ENCODE measurements around the gene TMEM63B. TPM values are rescaled to one million over a fixed set of nuclear protein-coding genes. Genes with fewer than 3 reads are reported as not detected.
"Not testable (repeated sequence)": the region's sequence is repeated elsewhere in the genome, so short reads cannot be mapped to it uniquely, and the experiment has no call there.

TMEM63B gene
- polyA plus RNA-seq, 1 donor from 2014 or later: 2.8 TPM

- Mint-ChIP-seq H3K4me3 (no peak overlapping the region), H3K36me3 (peaks cover 10% of the 10 kb centered on the region), H3K27me3 (no peaks in the 10 kb centered on the region), H3K27ac (no peak overlapping the region), H3K9me3 (no peaks in the 10 kb centered on the region), H3K4me1 (peaks cover 0 to 4% (median 0%) of the 10 kb centered on the region in 3 donors)
Measured at GRCh38 chr6:44138717-44139350, 11.5 kb downstream of the TMEM63B start.

DNA sequence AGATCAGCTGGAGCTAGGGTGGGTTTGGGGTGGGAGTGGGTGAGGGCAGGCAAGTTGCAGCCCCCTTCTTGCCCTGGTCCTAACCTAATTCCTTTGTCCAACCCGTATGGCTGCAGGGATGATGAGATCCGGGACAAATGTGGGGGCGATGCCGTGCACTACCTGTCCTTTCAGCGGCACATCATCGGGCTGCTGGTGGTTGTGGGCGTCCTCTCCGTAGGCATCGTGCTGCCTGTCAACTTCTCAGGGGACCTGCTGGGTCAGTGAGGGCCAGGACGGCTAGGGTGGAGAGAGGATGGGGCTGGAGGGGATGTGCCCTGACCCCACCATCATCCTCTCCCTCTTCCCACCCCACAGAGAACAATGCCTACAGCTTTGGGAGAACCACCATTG, 12.0 kb downstream of the TMEM63B start:
- Mint-ChIP-seq H3K9me3 (no peaks in the 10 kb centered on the region), H3K4me1 (peaks cover 0 to 2% (median 0%) of the 10 kb centered on the region in 3 donors), H3K36me3 (peaks cover 10% of the 10 kb centered on the region)

GRCh38 chr6:44142835-44143234, 15.5 kb downstream of the TMEM63B start:
- Mint-ChIP-seq H3K9me3 (no peaks in the 10 kb centered on the region), H3K27ac (no peak overlapping the region), H3K27me3 (no peaks in the 10 kb centered on the region), H3K4me1 (no peaks in the 10 kb centered on the region), H3K36me3 (peaks cover 10% of the 10 kb centered on the region), H3K4me3 (no peak overlapping the region)

More for the DNA sequence above, 12.0 kb downstream of the TMEM63B start:
- Mint-ChIP-seq H3K27ac (no peak overlapping the region), H3K4me3 (no peak overlapping the region), H3K27me3 (no peaks in the 10 kb centered on the region)

DNA sequence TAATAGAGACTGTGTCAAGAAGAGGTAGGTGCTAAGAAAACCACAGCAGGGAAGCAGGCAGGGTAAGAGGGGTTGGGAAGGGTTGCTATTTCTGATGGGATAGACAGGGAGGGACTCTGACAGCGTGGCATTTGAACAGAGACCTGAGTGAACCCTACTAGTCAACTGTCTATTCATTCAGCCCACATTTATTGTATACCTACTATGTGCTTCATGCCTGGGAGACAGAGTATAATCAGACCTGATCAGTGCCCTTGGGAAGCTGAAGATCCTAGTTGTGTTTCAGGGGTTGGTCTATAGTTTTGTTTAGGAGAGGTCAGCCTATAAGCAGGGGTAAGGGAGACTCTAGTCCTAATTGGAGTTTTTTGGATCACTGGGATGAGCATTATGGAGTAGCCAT, 16.4 kb downstream of the TMEM63B start:
- peaks cover 9% of the 10 kb centered on the region for H3K36me3 Mint-ChIP-seq
- no peaks in the 10 kb centered on the region for H3K27me3 Mint-ChIP-seq
- no peaks in the 10 kb centered on the region for H3K4me1 Mint-ChIP-seq
- H3K27ac Mint-ChIP-seq: no peak overlapping the region
- H3K4me3 Mint-ChIP-seq: no peak overlapping the region
- H3K9me3 Mint-ChIP-seq: no peaks in the 10 kb centered on the region

- not testable (repeated sequence) for H3K4me3 Mint-ChIP-seq, H3K27ac Mint-ChIP-seq, H3K4me1 Mint-ChIP-seq, H3K27me3 Mint-ChIP-seq, H3K9me3 Mint-ChIP-seq, H3K36me3 Mint-ChIP-seq
Measured at GRCh38 chr6:44144536-44144935, 17.2 kb downstream of the TMEM63B start.

GRCh38 chr6:44145839-44146238, 18.5 kb downstream of the TMEM63B start:
- Mint-ChIP-seq H3K4me1 (no peaks in the 10 kb centered on the region), H3K36me3 (peaks cover 7% of the 10 kb centered on the region), H3K9me3 (no peaks in the 10 kb centered on the region), H3K27me3 (no peaks in the 10 kb centered on the region), H3K4me3 (no peak overlapping the region), H3K27ac (peak overlapping the region in 1 of 3 donors; percentile 14)

- Mint-ChIP-seq H3K27ac (no peak overlapping the region), H3K4me1 (peaks cover 0 to 3% (median 0%) of the 10 kb centered on the region in 3 donors), H3K27me3 (no peaks in the 10 kb centered on the region), H3K36me3 (peaks cover 4% of the 10 kb centered on the region), H3K4me3 (no peak overlapping the region), H3K9me3 (no peaks in the 10 kb centered on the region)
Measured at GRCh38 chr6:44146685-44147084, 19.3 kb downstream of the TMEM63B start.

DNA sequence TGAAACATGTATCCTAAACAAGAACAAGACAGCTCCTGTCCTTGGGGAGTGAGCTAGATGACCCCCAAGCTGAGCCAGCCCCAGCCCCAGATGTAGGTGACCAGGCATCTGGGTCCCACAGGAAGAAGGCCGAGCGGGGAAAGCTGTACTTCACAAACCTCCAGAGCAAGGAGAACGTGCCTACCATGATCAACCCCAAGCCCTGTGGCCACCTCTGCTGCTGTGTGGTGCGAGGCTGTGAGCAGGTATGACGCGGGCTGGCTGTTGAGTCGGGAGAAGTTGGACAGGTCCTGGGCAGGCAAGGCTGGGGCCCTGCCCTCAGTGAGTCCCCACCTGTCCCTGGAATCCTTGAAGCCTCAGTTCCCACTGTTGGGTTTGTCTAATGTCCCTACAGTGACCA, 19.9 kb downstream of the TMEM63B start:
- Mint-ChIP-seq H3K4me3 (no peak overlapping the region), H3K27ac (no peak overlapping the region), H3K4me1 (peaks cover 0 to 4% (median 0%) of the 10 kb centered on the region in 3 donors), H3K9me3 (no peaks in the 10 kb centered on the region), H3K36me3 (peaks cover 4% of the 10 kb centered on the region), H3K27me3 (no peaks in the 10 kb centered on the region)

DNA sequence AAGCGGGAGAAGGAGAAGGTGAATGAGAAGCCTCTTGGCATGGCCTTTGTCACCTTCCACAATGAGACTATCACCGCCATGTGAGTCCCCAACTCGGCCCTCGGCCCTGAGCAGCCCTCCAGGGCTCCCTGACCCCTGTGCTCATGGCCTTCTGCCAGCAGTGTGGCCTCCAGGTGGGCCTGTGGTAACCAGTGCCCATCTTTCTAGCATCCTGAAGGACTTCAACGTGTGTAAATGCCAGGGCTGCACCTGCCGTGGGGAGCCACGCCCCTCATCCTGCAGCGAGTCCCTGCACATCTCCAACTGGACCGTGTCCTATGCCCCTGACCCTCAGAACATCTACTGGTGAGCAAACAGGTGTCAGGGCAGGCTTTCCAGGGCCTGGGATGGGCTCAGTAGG, 21.0 kb downstream of the TMEM63B start:
- peaks cover 0 to 4% (median 0%) of the 10 kb centered on the region in 3 donors for H3K4me1 Mint-ChIP-seq
- no peak overlapping the region for H3K27ac Mint-ChIP-seq
- H3K27me3 Mint-ChIP-seq: no peaks in the 10 kb centered on the region
- H3K4me3 Mint-ChIP-seq: peak overlapping the region in 1 of 4 donors; percentile 58
- H3K9me3 Mint-ChIP-seq: no peaks in the 10 kb centered on the region
- H3K36me3 Mint-ChIP-seq: peaks cover 4% of the 10 kb centered on the region

GRCh38 chr6:44149369-44150012, 22.1 kb downstream of the TMEM63B start:
- Mint-ChIP-seq H3K36me3 (peaks cover 4% of the 10 kb centered on the region), H3K9me3 (no peaks in the 10 kb centered on the region), H3K4me3 (no peak overlapping the region), H3K27me3 (no peaks in the 10 kb centered on the region), H3K27ac (no peak overlapping the region), H3K4me1 (peaks cover 0 to 4% (median 0%) of the 10 kb centered on the region in 3 donors)

- H3K4me1 Mint-ChIP-seq: peaks cover 0 to 4% (median 0%) of the 10 kb centered on the region in 3 donors
- peaks cover 4% of the 10 kb centered on the region for H3K36me3 Mint-ChIP-seq
- H3K27me3 Mint-ChIP-seq: no peaks in the 10 kb centered on the region
- no peak overlapping the region for H3K4me3 Mint-ChIP-seq
- peak overlapping the region in 1 of 3 donors; percentile 24 for H3K27ac Mint-ChIP-seq
- H3K9me3 Mint-ChIP-seq: no peaks in the 10 kb centered on the region
Measured at GRCh38 chr6:44150317-44150917, 23.1 kb downstream of the TMEM63B start.

DNA sequence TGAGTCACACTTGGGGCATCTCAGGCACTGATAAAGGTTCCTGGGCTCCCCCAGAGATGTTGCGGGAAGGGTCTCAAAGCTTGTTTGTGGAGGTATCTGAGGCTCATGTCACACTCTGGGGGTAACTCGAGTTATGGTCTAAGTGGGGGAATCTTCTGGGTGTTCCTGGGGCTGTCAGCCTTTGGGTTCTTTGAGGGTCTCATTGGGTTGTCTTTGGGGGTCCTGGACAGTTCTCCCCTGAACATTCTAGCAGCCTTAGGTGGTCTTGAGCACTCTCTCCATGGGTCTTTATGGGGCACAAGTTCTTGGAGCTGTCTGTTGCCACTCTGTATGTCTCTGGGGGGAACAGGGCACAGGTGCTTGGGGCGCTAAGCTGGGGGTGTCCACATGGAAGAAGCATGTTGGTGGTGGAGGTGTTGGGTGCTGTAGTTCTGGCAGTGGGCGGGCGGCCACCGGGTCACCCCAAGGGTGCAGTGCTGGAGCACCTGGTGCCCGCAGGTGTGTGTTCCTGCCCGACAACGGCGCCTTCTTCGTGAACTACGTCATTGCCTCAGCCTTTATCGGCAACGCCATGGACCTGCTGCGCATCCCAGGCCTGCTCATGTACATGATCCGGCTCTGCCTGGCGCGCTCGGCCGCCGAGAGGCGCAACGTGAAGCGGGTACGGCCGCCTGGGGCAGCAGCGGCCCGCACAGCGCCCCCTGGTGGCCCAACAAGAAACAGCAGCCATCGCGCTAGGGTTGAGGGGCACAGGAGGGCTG, 24.2 kb downstream of the TMEM63B start:
- H3K36me3 Mint-ChIP-seq: peaks cover 4% of the 10 kb centered on the region
- no peaks in the 10 kb centered on the region for H3K9me3 Mint-ChIP-seq
- peak overlapping the region in 2 of 4 donors; percentile 33 to 79 for H3K4me3 Mint-ChIP-seq
- no peaks in the 10 kb centered on the region for H3K27me3 Mint-ChIP-seq
- peaks cover 0 to 4% (median 0%) of the 10 kb centered on the region in 3 donors for H3K4me1 Mint-ChIP-seq
- H3K27ac Mint-ChIP-seq: peak overlapping the region in 2 of 3 donors; percentile 83 to 88

DNA sequence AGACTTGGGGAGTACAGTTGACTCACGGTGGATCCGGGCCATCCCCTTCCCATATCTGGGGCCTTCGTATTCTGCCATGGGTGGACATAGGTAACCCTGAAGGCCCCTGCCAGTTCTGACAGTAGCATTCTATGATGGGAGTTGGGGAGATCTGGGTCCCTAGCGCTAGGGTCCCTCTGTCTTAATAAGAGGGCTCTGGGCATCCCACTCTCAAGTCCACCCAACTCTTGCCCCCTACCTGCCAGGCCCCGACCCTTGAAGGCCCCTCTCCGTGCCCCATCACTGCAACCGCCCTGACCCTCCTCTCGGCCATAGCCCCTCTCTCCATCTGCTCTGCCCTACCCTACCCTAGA, 24.7 kb downstream of the TMEM63B start:
- Mint-ChIP-seq H3K4me1 (peaks cover 0 to 4% (median 0%) of the 10 kb centered on the region in 3 donors), H3K27ac (peak overlapping the region in 2 of 3 donors; percentile 83 to 88)

GRCh38 chr6:44152533-44152932, 25.2 kb downstream of the TMEM63B start:
- H3K4me3 Mint-ChIP-seq: no peak overlapping the region
- H3K27ac Mint-ChIP-seq: no peak overlapping the region
- no peaks in the 10 kb centered on the region for H3K27me3 Mint-ChIP-seq
- H3K36me3 Mint-ChIP-seq: no peaks in the 10 kb centered on the region
- peaks cover 0 to 5% (median 0%) of the 10 kb centered on the region in 3 donors for H3K4me1 Mint-ChIP-seq
- H3K9me3 Mint-ChIP-seq: no peaks in the 10 kb centered on the region

More for the DNA sequence above, 24.7 kb downstream of the TMEM63B start:
- Mint-ChIP-seq H3K4me3 (peak overlapping the region in 1 of 4 donors; percentile 33), H3K27me3 (no peaks in the 10 kb centered on the region), H3K9me3 (no peaks in the 10 kb centered on the region), H3K36me3 (no peaks in the 10 kb centered on the region)

DNA sequence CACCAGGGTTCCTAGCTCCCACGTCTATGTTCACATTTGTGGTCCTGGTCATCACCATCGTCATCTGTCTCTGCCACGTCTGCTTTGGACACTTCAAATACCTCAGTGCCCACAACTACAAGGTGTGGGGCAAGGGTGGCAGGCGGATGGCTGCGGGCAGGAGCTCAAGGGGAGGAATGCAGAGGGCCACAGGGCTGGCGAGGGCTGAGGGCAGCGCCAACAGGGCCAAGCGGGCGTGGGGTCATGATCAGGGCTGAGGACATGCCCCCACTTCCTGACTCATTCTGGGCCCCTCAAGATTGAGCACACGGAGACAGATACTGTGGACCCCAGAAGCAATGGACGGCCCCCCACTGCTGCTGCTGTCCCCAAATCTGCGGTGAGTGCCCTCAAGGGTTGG, 26.7 kb downstream of the TMEM63B start:
- Mint-ChIP-seq H3K9me3 (no peaks in the 10 kb centered on the region), H3K4me3 (no peak overlapping the region), H3K36me3 (no peaks in the 10 kb centered on the region), H3K27ac (no peak overlapping the region), H3K4me1 (peaks cover 0 to 5% (median 0%) of the 10 kb centered on the region in 3 donors), H3K27me3 (no peaks in the 10 kb centered on the region)

All from IgD-negative memory B cell (primary cell).